Measurements from ENCODE around the gene NUS1.
A peak's percentile ranks its signal among the peaks of the same experiment; 100 is the strongest.

Gene NUS1

GRCh38 chr6:117674991-117675657, at the start of gene NUS1 (continued):
- TF ChIP-seq ZNF266 (tag by site-specific recombination; IDR thresholded peaks at IDR 0.05; ENCODE audit: low read depth) (no peak), ZSCAN5A (tag by site-specific recombination; IDR thresholded peaks at IDR 0.05) (0 out of 2 replicates have a peak, but pooled peaks have one; percentile 14), PBX3 (CRISPR knock-in tag; IDR thresholded peaks at IDR 0.05) (peak; percentile 89), ZNF501 (tag by site-specific recombination; IDR thresholded peaks at IDR 0.05) (peak; percentile 97), ZNF138 (tag by site-specific recombination; IDR thresholded peaks at IDR 0.05; ENCODE audit: borderline replicate concordance) (no peak), ZBTB10 (tag by site-specific recombination; IDR thresholded peaks at IDR 0.05) (peak; percentile 50; the same call in 1 of the 2 replicates), KLF10 (tag by site-specific recombination; IDR thresholded peaks at IDR 0.05) (no peak; the same call in 1 of the 2 replicates), OVOL3 (tag by site-specific recombination; IDR thresholded peaks at IDR 0.05) (0 out of 2 replicates have a peak, but pooled peaks have one; percentile 42), ZXDB (tag by site-specific recombination; IDR thresholded peaks at IDR 0.05) (peak; percentile 90), ZNF366 (tag by site-specific recombination; conservative IDR thresholded peaks at IDR 0.05) (no peak), ZNF341 (tag by site-specific recombination; IDR thresholded peaks at IDR 0.05; ENCODE audit: low read depth) (0 out of 2 replicates have a peak, but pooled peaks have one; percentile 11), ZNF629 (tag by site-specific recombination; IDR thresholded peaks at IDR 0.05) (peak; percentile 80), ZBTB21 (tag by site-specific recombination; IDR thresholded peaks at IDR 0.05) (peak; percentile 62; the same call in 1 of the 2 replicates), ZNF16 (tag by site-specific recombination; IDR thresholded peaks at IDR 0.05; ENCODE audit: low read depth) (no peak), ZNF660 (tag by site-specific recombination; IDR thresholded peaks at IDR 0.05) (peak; percentile 93), ZNF704 (tag by site-specific recombination; IDR thresholded peaks at IDR 0.05) (no peak), ZNF10 (tag by site-specific recombination; IDR thresholded peaks at IDR 0.05) (no peak), ZSCAN4 (tag by site-specific recombination; IDR thresholded peaks at IDR 0.05) (0 out of 2 replicates have a peak, but pooled peaks have one; percentile 8), ZNF37A (tag by site-specific recombination; IDR thresholded peaks at IDR 0.05) (no peak), INSM2 (tag by site-specific recombination; IDR thresholded peaks at IDR 0.05) (peak; percentile 79), ZNF416 (tag by site-specific recombination; IDR thresholded peaks at IDR 0.05) (no peak), YY1 (tag by site-specific recombination; IDR thresholded peaks at IDR 0.05) (peak; percentile 80), SCRT2 (tag by site-specific recombination; IDR thresholded peaks at IDR 0.05) (peak; percentile 71), ZNF529 (tag by site-specific recombination; IDR thresholded peaks at IDR 0.05; ENCODE audit: insufficient replicate concordance) (no peak), ZNF18 (tag by site-specific recombination; IDR thresholded peaks at IDR 0.05) (no peak), ZNF394 (tag by site-specific recombination; IDR thresholded peaks at IDR 0.05; ENCODE audit: borderline replicate concordance) (peak; percentile 65; the same call in 1 of the 2 replicates), ZBTB44 (tag by site-specific recombination; IDR thresholded peaks at IDR 0.05) (no peak)
